ENCODE data around the gene ZNF232. TPM values are rescaled to one million over a fixed set of nuclear protein-coding genes. Genes with fewer than 3 reads are reported as not detected.
"Not testable (repeated sequence)": the region's sequence is repeated elsewhere in the genome, so short reads cannot be mapped to it uniquely, and the experiment has no call there.

The ZNF232 gene
- 8.5 TPM for polyA plus RNA-seq (2013)

GRCh38 chr17:5111402-5112204, at the start of gene ZNF232:
Gene ZNF232, minus strand, starts transcription at chr17:5111878. Its CDS starts 56 bp downstream, at chr17:5111822.
- peaks cover 0 to 20% (median 5%) of the 10 kb centered on the region in 5 experiments for H3K27me3 ChIP-seq (replicated peaks in 2 of 5; ENCODE audit: control insufficient read depth in 4 of 5, insufficient read depth in 5 of 5, low read length in 4 of 5)
- H3K9me3 ChIP-seq (ENCODE audit: control extremely low read depth in 1 of 5, control insufficient read depth in 4 of 5, insufficient read depth in 2 of 5, low read depth in 1 of 5, low read length in 4 of 5) = peaks cover 0 to 34% (median 2%) of the 10 kb centered on the region in 5 experiments
- CTCF ChIA-PET = interaction anchor here (0.5 to 1.6 kb wide), 4 partner anchors 14 to 70 kb away, joined by 3 to 4 read pairs (median 3); partner anchors contain the start of gene ZFP3
- peak; percentile 91 to 94 (median 94) for DNase-seq
- POLR2A ChIA-PET = interaction anchor here (0.6 to 1.3 kb wide), 3 partner anchors 14 to 32 kb away, joined by 4 to 6 read pairs (median 5); no protein-coding TSS in a partner anchor
- H3K27ac ChIP-seq (ENCODE audit: insufficient read depth in 1 of 2, low read depth in 1 of 2, low read length in 2 of 2, poor library complexity in 1 of 2, severe bottlenecking in 2 of 2) = peak within 1 kb of the TSS in 1 of 2 experiments; percentile 68
- H3K36me3 ChIP-seq (ENCODE audit: control insufficient read depth in 4 of 4, insufficient read depth in 4 of 4, low read length in 3 of 4) = peaks cover 0 to 23% (median 15%) of the 10 kb centered on the region in 4 experiments
- peaks cover 6 to 23% (median 15%) of the 10 kb centered on the region in 4 experiments for H3K4me1 ChIP-seq (ENCODE audit: control extremely low read depth in 1 of 4, control insufficient read depth in 4 of 4, insufficient read depth in 4 of 4, low read length in 3 of 4)
- H3K4me3 ChIP-seq (ENCODE audit: control insufficient read depth in 1 of 7, extremely low read depth in 1 of 7, insufficient read depth in 4 of 7, low read depth in 2 of 7, low read length in 6 of 7) = peak within 1 kb of the TSS; percentile 41 to 90 (median 73)
- WGBS (ENCODE audit: insufficient coverage) = 0% methylated on average over 50 of the region's 69 CpGs

GRCh38 chr17:5160702-5161101, 49.0 kb upstream of the ZNF232 start:
- H3K4me3 ChIP-seq (ENCODE audit: control insufficient read depth in 1 of 7, extremely low read depth in 1 of 7, insufficient read depth in 4 of 7, low read depth in 2 of 7, low read length in 6 of 7); H3K9me3 ChIP-seq (ENCODE audit: control extremely low read depth in 1 of 5, control insufficient read depth in 4 of 5, insufficient read depth in 2 of 5, low read depth in 1 of 5, low read length in 4 of 5); H3K36me3 ChIP-seq (ENCODE audit: control insufficient read depth in 4 of 4, insufficient read depth in 4 of 4, low read length in 3 of 4); POLR2A ChIA-PET; H3K27ac ChIP-seq (ENCODE audit: insufficient read depth in 1 of 2, low read depth in 1 of 2, low read length in 2 of 2, poor library complexity in 1 of 2, severe bottlenecking in 2 of 2); CTCF ChIA-PET; DNase-seq; H3K27me3 ChIP-seq (replicated peaks in 2 of 5; ENCODE audit: control insufficient read depth in 4 of 5, insufficient read depth in 5 of 5, low read length in 4 of 5): not testable (repeated sequence)
- peaks cover 0 to 12% (median 6%) of the 10 kb centered on the region in 4 experiments for H3K4me1 ChIP-seq (ENCODE audit: control extremely low read depth in 1 of 4, control insufficient read depth in 4 of 4, insufficient read depth in 4 of 4, low read length in 3 of 4)
- WGBS (ENCODE audit: insufficient coverage) = no CpG with 5 or more reads among the region's 1 CpG

- H3K4me3 ChIP-seq (ENCODE audit: control insufficient read depth in 1 of 7, extremely low read depth in 1 of 7, insufficient read depth in 4 of 7, low read depth in 2 of 7, low read length in 6 of 7); H3K9me3 ChIP-seq (ENCODE audit: control extremely low read depth in 1 of 5, control insufficient read depth in 4 of 5, insufficient read depth in 2 of 5, low read depth in 1 of 5, low read length in 4 of 5); POLR2A ChIA-PET; H3K36me3 ChIP-seq (ENCODE audit: control insufficient read depth in 4 of 4, insufficient read depth in 4 of 4, low read length in 3 of 4); H3K27me3 ChIP-seq (replicated peaks in 2 of 5; ENCODE audit: control insufficient read depth in 4 of 5, insufficient read depth in 5 of 5, low read length in 4 of 5); H3K27ac ChIP-seq (ENCODE audit: insufficient read depth in 1 of 2, low read depth in 1 of 2, low read length in 2 of 2, poor library complexity in 1 of 2, severe bottlenecking in 2 of 2); CTCF ChIA-PET; DNase-seq; H3K4me1 ChIP-seq (ENCODE audit: control extremely low read depth in 1 of 4, control insufficient read depth in 4 of 4, insufficient read depth in 4 of 4, low read length in 3 of 4): not testable (repeated sequence)
- no CpG with 5 or more reads among the region's 1 CpG for WGBS (ENCODE audit: insufficient coverage)
Observed at GRCh38 chr17:5146122-5146521, 34.4 kb upstream of the ZNF232 start.

GRCh38 chr17:5142877-5143276, 31.2 kb upstream of the ZNF232 start:
- H3K27me3 ChIP-seq (replicated peaks in 2 of 5; ENCODE audit: control insufficient read depth in 4 of 5, insufficient read depth in 5 of 5, low read length in 4 of 5); H3K9me3 ChIP-seq (ENCODE audit: control extremely low read depth in 1 of 5, control insufficient read depth in 4 of 5, insufficient read depth in 2 of 5, low read depth in 1 of 5, low read length in 4 of 5); H3K27ac ChIP-seq (ENCODE audit: insufficient read depth in 1 of 2, low read depth in 1 of 2, low read length in 2 of 2, poor library complexity in 1 of 2, severe bottlenecking in 2 of 2); DNase-seq; H3K4me3 ChIP-seq (ENCODE audit: control insufficient read depth in 1 of 7, extremely low read depth in 1 of 7, insufficient read depth in 4 of 7, low read depth in 2 of 7, low read length in 6 of 7); POLR2A ChIA-PET; CTCF ChIA-PET; H3K36me3 ChIP-seq (ENCODE audit: control insufficient read depth in 4 of 4, insufficient read depth in 4 of 4, low read length in 3 of 4); H3K4me1 ChIP-seq (ENCODE audit: control extremely low read depth in 1 of 4, control insufficient read depth in 4 of 4, insufficient read depth in 4 of 4, low read length in 3 of 4): not testable (repeated sequence)
- 100% methylated on average over 2 of the region's 18 CpGs for WGBS (ENCODE audit: insufficient coverage)

GRCh38 chr17:5139458-5139732, 27.7 kb upstream of the ZNF232 start:
- H3K4me1 ChIP-seq (ENCODE audit: control extremely low read depth in 1 of 4, control insufficient read depth in 4 of 4, insufficient read depth in 4 of 4, low read length in 3 of 4) = no peaks in the 10 kb centered on the region
- ChIA-PET POLR2A (no interaction called here), CTCF (no interaction called here)
- H3K27me3 ChIP-seq (replicated peaks in 2 of 5; ENCODE audit: control insufficient read depth in 4 of 5, insufficient read depth in 5 of 5, low read length in 4 of 5) = no peaks in the 10 kb centered on the region
- H3K36me3 ChIP-seq (ENCODE audit: control insufficient read depth in 4 of 4, insufficient read depth in 4 of 4, low read length in 3 of 4) = no peaks in the 10 kb centered on the region
- no peaks in the 10 kb centered on the region for H3K9me3 ChIP-seq (ENCODE audit: control extremely low read depth in 1 of 5, control insufficient read depth in 4 of 5, insufficient read depth in 2 of 5, low read depth in 1 of 5, low read length in 4 of 5)
- no peak overlapping the region for H3K27ac ChIP-seq (ENCODE audit: insufficient read depth in 1 of 2, low read depth in 1 of 2, low read length in 2 of 2, poor library complexity in 1 of 2, severe bottlenecking in 2 of 2)
- 100% methylated on average over 3 of the region's 5 CpGs for WGBS (ENCODE audit: insufficient coverage)
- H3K4me3 ChIP-seq (ENCODE audit: control insufficient read depth in 1 of 7, extremely low read depth in 1 of 7, insufficient read depth in 4 of 7, low read depth in 2 of 7, low read length in 6 of 7) = no peak overlapping the region
- DNase-seq = no peak

GRCh38 chr17:5138616-5139457, 27.2 kb upstream of the ZNF232 start:
- DNase-seq = no peak

GRCh38 chr17:5138198-5138544, 26.5 kb upstream of the ZNF232 start:
- DNase-seq; H3K27me3 ChIP-seq (replicated peaks in 2 of 5; ENCODE audit: control insufficient read depth in 4 of 5, insufficient read depth in 5 of 5, low read length in 4 of 5); CTCF ChIA-PET; POLR2A ChIA-PET; H3K9me3 ChIP-seq (ENCODE audit: control extremely low read depth in 1 of 5, control insufficient read depth in 4 of 5, insufficient read depth in 2 of 5, low read depth in 1 of 5, low read length in 4 of 5); H3K36me3 ChIP-seq (ENCODE audit: control insufficient read depth in 4 of 4, insufficient read depth in 4 of 4, low read length in 3 of 4); H3K4me3 ChIP-seq (ENCODE audit: control insufficient read depth in 1 of 7, extremely low read depth in 1 of 7, insufficient read depth in 4 of 7, low read depth in 2 of 7, low read length in 6 of 7); H3K4me1 ChIP-seq (ENCODE audit: control extremely low read depth in 1 of 4, control insufficient read depth in 4 of 4, insufficient read depth in 4 of 4, low read length in 3 of 4); H3K27ac ChIP-seq (ENCODE audit: insufficient read depth in 1 of 2, low read depth in 1 of 2, low read length in 2 of 2, poor library complexity in 1 of 2, severe bottlenecking in 2 of 2): not testable (repeated sequence)
- WGBS (ENCODE audit: insufficient coverage) = 99% methylated on average over 8 of the region's 9 CpGs

More at GRCh38 chr17:5138616-5139457, 27.2 kb upstream of the ZNF232 start:
- H3K27ac ChIP-seq (ENCODE audit: insufficient read depth in 1 of 2, low read depth in 1 of 2, low read length in 2 of 2, poor library complexity in 1 of 2, severe bottlenecking in 2 of 2) = no peak overlapping the region
- ChIA-PET CTCF (no interaction called here), POLR2A (no interaction called here)
- H3K4me1 ChIP-seq (ENCODE audit: control extremely low read depth in 1 of 4, control insufficient read depth in 4 of 4, insufficient read depth in 4 of 4, low read length in 3 of 4) = no peaks in the 10 kb centered on the region
- peaks cover 0 to under 1% (median 0%) of the 10 kb centered on the region in 5 experiments for H3K27me3 ChIP-seq (replicated peaks in 2 of 5; ENCODE audit: control insufficient read depth in 4 of 5, insufficient read depth in 5 of 5, low read length in 4 of 5)
- H3K36me3 ChIP-seq (ENCODE audit: control insufficient read depth in 4 of 4, insufficient read depth in 4 of 4, low read length in 3 of 4) = no peaks in the 10 kb centered on the region
- H3K4me3 ChIP-seq (ENCODE audit: control insufficient read depth in 1 of 7, extremely low read depth in 1 of 7, insufficient read depth in 4 of 7, low read depth in 2 of 7, low read length in 6 of 7) = no peak overlapping the region
- WGBS (ENCODE audit: insufficient coverage) = 99% methylated on average over 19 of the region's 24 CpGs
- no peaks in the 10 kb centered on the region for H3K9me3 ChIP-seq (ENCODE audit: control extremely low read depth in 1 of 5, control insufficient read depth in 4 of 5, insufficient read depth in 2 of 5, low read depth in 1 of 5, low read length in 4 of 5)
